ENCODE measurements around the gene MIPEP. TPM values are rescaled to one million over a fixed set of nuclear protein-coding genes. Genes with fewer than 3 reads are reported as not detected.

Gene MIPEP
- total RNA-seq, 1 experiment from 2014 or later: 18.6 TPM

DNA sequence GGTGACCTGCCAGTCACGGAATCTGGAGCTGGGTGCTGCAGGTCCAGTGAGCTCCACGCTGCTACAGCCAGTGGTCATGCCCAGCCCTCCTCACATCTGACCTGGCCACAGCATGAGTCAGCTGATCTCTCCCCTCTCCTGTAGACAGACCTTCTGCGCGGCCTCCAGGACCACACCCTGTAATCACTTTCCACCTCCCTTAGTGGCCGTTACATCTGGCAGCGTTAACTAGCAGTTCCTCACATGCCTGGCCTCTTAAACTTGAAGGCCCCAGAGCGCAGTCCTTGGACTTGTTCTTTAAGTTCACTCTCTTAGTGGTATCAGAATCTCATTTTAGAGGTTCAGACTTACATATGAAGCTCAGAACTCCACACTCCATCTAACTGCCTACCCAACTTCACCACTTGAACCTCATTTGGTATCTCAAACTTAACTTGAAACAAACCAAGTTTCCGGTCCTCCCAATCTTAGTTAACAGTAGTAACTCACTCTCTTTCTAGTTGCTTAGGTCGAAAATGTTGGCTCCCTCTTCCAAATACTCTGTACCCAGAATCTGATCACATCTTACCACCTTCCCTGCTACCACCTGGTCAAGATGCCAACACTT is 22.7 kb downstream of the MIPEP start:
- ChIA-PET POLR2A (ENCODE audit: unreplicated experiment) (interaction anchor here (0.6 kb wide), 1 partner anchor 42 kb away, joined by 7 read pairs; no protein-coding TSS in a partner anchor), CTCF (no interaction called here)
- H3K9me2 ChIP-seq (ENCODE audit: insufficient read depth): no peaks in the 10 kb centered on the region
- intact Hi-C loops (cut with micrococcal nuclease; ENCODE audit: unreplicated experiment): loop anchor here (10.0 kb wide), 1 partner anchor 292 kb away; the partner anchor contains the start of gene TNFRSF19
- no peaks in the 10 kb centered on the region for H3K36me3 ChIP-seq (ENCODE audit: low read depth)
- H3K4me1 ChIP-seq (replicated peaks; ENCODE audit: insufficient read depth): no peaks in the 10 kb centered on the region
- H3K9me3 ChIP-seq (ENCODE audit: insufficient read depth, low read depth): no peaks in the 10 kb centered on the region
- no peaks in the 10 kb centered on the region for H3K79me2 ChIP-seq (ENCODE audit: low read depth)
- BruUV-seq (replicated peaks): no TSS peak
- no peaks in the 10 kb centered on the region for H3K27me3 ChIP-seq (ENCODE audit: insufficient read depth, low read depth)
- no peak for TF ChIP-seq EZH2 (IDR thresholded peaks at IDR 0.05; ENCODE audit: low read depth)
- TF ChIP-seq, protein P1, sequence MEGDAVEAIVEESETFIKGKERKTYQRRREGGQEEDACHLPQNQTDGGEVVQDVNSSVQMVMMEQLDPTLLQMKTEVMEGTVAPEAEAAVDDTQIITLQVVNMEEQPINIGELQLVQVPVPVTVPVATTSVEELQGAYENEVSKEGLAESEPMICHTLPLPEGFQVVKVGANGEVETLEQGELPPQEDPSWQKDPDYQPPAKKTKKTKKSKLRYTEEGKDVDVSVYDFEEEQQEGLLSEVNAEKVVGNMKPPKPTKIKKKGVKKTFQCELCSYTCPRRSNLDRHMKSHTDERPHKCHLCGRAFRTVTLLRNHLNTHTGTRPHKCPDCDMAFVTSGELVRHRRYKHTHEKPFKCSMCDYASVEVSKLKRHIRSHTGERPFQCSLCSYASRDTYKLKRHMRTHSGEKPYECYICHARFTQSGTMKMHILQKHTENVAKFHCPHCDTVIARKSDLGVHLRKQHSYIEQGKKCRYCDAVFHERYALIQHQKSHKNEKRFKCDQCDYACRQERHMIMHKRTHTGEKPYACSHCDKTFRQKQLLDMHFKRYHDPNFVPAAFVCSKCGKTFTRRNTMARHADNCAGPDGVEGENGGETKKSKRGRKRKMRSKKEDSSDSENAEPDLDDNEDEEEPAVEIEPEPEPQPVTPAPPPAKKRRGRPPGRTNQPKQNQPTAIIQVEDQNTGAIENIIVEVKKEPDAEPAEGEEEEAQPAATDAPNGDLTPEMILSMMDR (conservative IDR thresholded peaks at IDR 0.05): no peak
- no peak overlapping the region for H3K4me2 ChIP-seq
- H3K27ac ChIP-seq: no peak overlapping the region
- H3F3A ChIP-seq (ENCODE audit: insufficient read depth, low read depth): no peaks in the 10 kb centered on the region
- no peak overlapping the region for H2AFZ ChIP-seq
- no peak for DNase-seq
- H4K20me1 ChIP-seq (ENCODE audit: insufficient read depth): no peaks in the 10 kb centered on the region
- no peak overlapping the region for H3K4me3 ChIP-seq

GRCh38 chr13:23865906-23866305 is 23.3 kb downstream of the MIPEP start:
- no peaks in the 10 kb centered on the region for H3K79me2 ChIP-seq (ENCODE audit: low read depth)
- ChIA-PET POLR2A (ENCODE audit: unreplicated experiment) (interaction anchor here (0.6 kb wide), 1 partner anchor 42 kb away, joined by 7 read pairs; no protein-coding TSS in a partner anchor), CTCF (no interaction called here)
- H3F3A ChIP-seq (ENCODE audit: insufficient read depth, low read depth): no peaks in the 10 kb centered on the region
- H3K27me3 ChIP-seq (ENCODE audit: insufficient read depth, low read depth): no peaks in the 10 kb centered on the region
- no peaks in the 10 kb centered on the region for H3K9me3 ChIP-seq (ENCODE audit: insufficient read depth, low read depth)
- intact Hi-C loops (cut with micrococcal nuclease; ENCODE audit: unreplicated experiment): loop anchor here (10.0 kb wide), 1 partner anchor 291 kb away; the partner anchor contains the start of gene TNFRSF19
- no peaks in the 10 kb centered on the region for H3K36me3 ChIP-seq (ENCODE audit: low read depth)
- H2AFZ ChIP-seq: no peak overlapping the region
- H3K9me2 ChIP-seq (ENCODE audit: insufficient read depth): no peaks in the 10 kb centered on the region
- H3K4me3 ChIP-seq: no peak overlapping the region
- H3K4me1 ChIP-seq (replicated peaks; ENCODE audit: insufficient read depth): no peaks in the 10 kb centered on the region
- TF ChIP-seq, protein P1 (conservative IDR thresholded peaks at IDR 0.05): no peak
- TF ChIP-seq EZH2 (IDR thresholded peaks at IDR 0.05; ENCODE audit: low read depth): no peak
- BruUV-seq (replicated peaks): no TSS peak
- no peak overlapping the region for H3K4me2 ChIP-seq
- DNase-seq: no peak
- no peaks in the 10 kb centered on the region for H4K20me1 ChIP-seq (ENCODE audit: insufficient read depth)
- no peak overlapping the region for H3K27ac ChIP-seq

DNA sequence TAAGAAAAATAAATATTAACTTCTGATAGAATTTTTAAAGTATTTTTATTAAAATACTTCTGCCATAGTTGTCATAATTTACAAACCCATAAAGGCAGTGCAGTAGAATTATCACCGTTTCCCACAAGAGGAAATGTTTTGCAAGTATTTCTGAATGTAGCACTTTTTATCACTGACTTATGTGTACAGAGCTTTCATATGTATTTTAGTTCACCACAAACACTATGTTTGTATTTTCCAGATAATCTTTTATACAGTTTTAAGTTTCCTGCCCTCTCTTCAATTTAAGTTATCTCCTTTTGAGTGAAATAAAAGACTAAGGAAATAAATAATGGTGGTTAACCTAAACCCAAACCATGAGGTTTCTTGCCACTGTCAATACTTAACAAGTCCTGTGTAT is 24.2 kb downstream of the MIPEP start:
- Histone ChIP-seq H3K9me2 (ENCODE audit: insufficient read depth) (no peaks in the 10 kb centered on the region), H3K36me3 (ENCODE audit: low read depth) (no peaks in the 10 kb centered on the region), H3K4me1 (replicated peaks; ENCODE audit: insufficient read depth) (no peaks in the 10 kb centered on the region), H3K27ac (no peak overlapping the region), H3F3A (ENCODE audit: insufficient read depth, low read depth) (no peaks in the 10 kb centered on the region), H3K27me3 (ENCODE audit: insufficient read depth, low read depth) (no peaks in the 10 kb centered on the region), H3K4me3 (no peak overlapping the region), H3K4me2 (no peak overlapping the region), H3K9me3 (ENCODE audit: insufficient read depth, low read depth) (no peaks in the 10 kb centered on the region), H3K79me2 (ENCODE audit: low read depth) (no peaks in the 10 kb centered on the region), H2AFZ (no peak overlapping the region), H4K20me1 (ENCODE audit: insufficient read depth) (no peaks in the 10 kb centered on the region)
- BruUV-seq (replicated peaks): no TSS peak
- POLR2A ChIA-PET (ENCODE audit: unreplicated experiment): no interaction called here
- CTCF ChIA-PET: no interaction called here
- intact Hi-C loops (cut with micrococcal nuclease; ENCODE audit: unreplicated experiment): loop anchor here (10.0 kb wide), 1 partner anchor 290 kb away; the partner anchor contains the start of gene TNFRSF19
- no peak for DNase-seq
- no peak for TF ChIP-seq EZH2 (IDR thresholded peaks at IDR 0.05; ENCODE audit: low read depth)
- TF ChIP-seq, protein P1 (conservative IDR thresholded peaks at IDR 0.05): no peak

All from PC-9 (cell line).